Activated CD8-positive, alpha-beta T cell treated with anti-CD3 and anti-CD28 coated beads for 36 hours (primary cell): ENCODE data around the gene ERBIN. TPM values are rescaled to one million over a fixed set of nuclear protein-coding genes. Genes with fewer than 3 reads are reported as not detected.
"Not testable (repeated sequence)": the region's sequence is repeated elsewhere in the genome, so short reads cannot be mapped to it uniquely, and the experiment has no call there.

Source experiments
- ATAC-seq: fragments of 200-7000 bp; cut with Tn5 transposase; one replicate; pipeline ENCODE4 v1.10.0; 2021; ENCODE audit warnings: mild to moderate bottlenecking, moderate library complexity
- CTCF ChIA-PET: fragments of 350-600 bp; sonication (Branson Sonifier 250); formaldehyde crosslinking; loops from one replicate; lab custom pipeline; 2021; ENCODE audit warnings: antibody characterized with exemption; lab: Charles Lee
- POLR2A ChIA-PET: fragments of 350-600 bp; sonication (Branson Sonifier 250); formaldehyde crosslinking; loops from one replicate; lab custom pipeline; 2021; ENCODE audit warnings: antibody characterized with exemption; lab: Charles Lee
- DNase-seq: peaks from one replicate; pipeline ENCODE4 v3.0.0-alpha.2; 2020
- H3K27ac Mint-ChIP-seq: one replicate; pipeline ENCODE4 v1.8.0; 2021; ENCODE audit warnings: mild to moderate bottlenecking, mixed read lengths
- H3K27me3 Mint-ChIP-seq: one replicate; pipeline ENCODE4 v1.8.0; 2021; ENCODE audit warnings: mixed read lengths
- H3K36me3 Mint-ChIP-seq: one replicate; pipeline ENCODE4 v1.8.0; 2021; ENCODE audit warnings: low read depth, mixed read lengths
- H3K4me1 Mint-ChIP-seq: one replicate; pipeline ENCODE4 v1.8.0; 2021; ENCODE audit warnings: low read depth, mixed read lengths
- H3K4me3 Mint-ChIP-seq: one replicate; pipeline ENCODE4 v1.8.0; 2021; ENCODE audit warnings: mild to moderate bottlenecking, moderate library complexity, mixed read lengths
- H3K9me3 Mint-ChIP-seq: one replicate; pipeline ENCODE4 v1.8.0; 2021; ENCODE audit warnings: mixed read lengths
- intact Hi-C: fragments of 100-400 bp; cut with micrococcal nuclease; formaldehyde crosslinking; loops from one replicate; pipeline ENCODE4 v1.10.0; 2022
- total RNA-seq, 2 experiments: library from RNA; stranded (reverse); gene quantifications; one replicate each; pipeline ENCODE4 v1.2.3, GENCODE V29; 2021
- TF ChIP-seq, protein P1 (sequence below): fragments of 200-600 bp; IDR thresholded peaks from one replicate; pipeline ENCODE4 v1.8.0; 2022; ENCODE audit warnings: antibody characterized with exemption, mild to moderate bottlenecking

ERBIN gene
- total RNA-seq: 10 to 100 TPM; 35.1 to 38.3 TPM

GRCh38 chr5:65926276-65926783, at the start of gene ERBIN:
TSS of gene ERBIN (plus strand) at chr5:65926575. CDS start at chr5:65992719, 66,144 bp downstream.
- intact Hi-C loops: loop anchor here (5.0 to 10.0 kb wide), 3 partner anchors 86 to 204 kb away; partner anchors contain the start of genes NLN and SGTB
- ATAC-seq (peak; percentile 31), DNase-seq (peak; percentile 80)
- POLR2A ChIA-PET: interaction anchor here (0.8 to 2.7 kb wide), 8 partner anchors 9 to 236 kb away, joined by 3 to 9 read pairs (median 3); partner anchors contain the start of genes NLN, SGTB and SREK1
- peak within 1 kb of the TSS; percentile 92 for H3K4me3 Mint-ChIP-seq
- H3K4me1 Mint-ChIP-seq: peaks cover 29% of the 10 kb centered on the region
- H3K36me3 Mint-ChIP-seq: peaks cover 3% of the 10 kb centered on the region
- CTCF ChIA-PET: interaction anchor here (1.1 to 2.0 kb wide), 5 partner anchors 36 to 183 kb away, joined by 3 to 6 read pairs (median 3); no protein-coding TSS in a partner anchor
- TF ChIP-seq, protein P1, sequence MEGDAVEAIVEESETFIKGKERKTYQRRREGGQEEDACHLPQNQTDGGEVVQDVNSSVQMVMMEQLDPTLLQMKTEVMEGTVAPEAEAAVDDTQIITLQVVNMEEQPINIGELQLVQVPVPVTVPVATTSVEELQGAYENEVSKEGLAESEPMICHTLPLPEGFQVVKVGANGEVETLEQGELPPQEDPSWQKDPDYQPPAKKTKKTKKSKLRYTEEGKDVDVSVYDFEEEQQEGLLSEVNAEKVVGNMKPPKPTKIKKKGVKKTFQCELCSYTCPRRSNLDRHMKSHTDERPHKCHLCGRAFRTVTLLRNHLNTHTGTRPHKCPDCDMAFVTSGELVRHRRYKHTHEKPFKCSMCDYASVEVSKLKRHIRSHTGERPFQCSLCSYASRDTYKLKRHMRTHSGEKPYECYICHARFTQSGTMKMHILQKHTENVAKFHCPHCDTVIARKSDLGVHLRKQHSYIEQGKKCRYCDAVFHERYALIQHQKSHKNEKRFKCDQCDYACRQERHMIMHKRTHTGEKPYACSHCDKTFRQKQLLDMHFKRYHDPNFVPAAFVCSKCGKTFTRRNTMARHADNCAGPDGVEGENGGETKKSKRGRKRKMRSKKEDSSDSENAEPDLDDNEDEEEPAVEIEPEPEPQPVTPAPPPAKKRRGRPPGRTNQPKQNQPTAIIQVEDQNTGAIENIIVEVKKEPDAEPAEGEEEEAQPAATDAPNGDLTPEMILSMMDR: no peak
- H3K9me3 Mint-ChIP-seq: no peaks in the 10 kb centered on the region
- peaks cover 2% of the 10 kb centered on the region for H3K27me3 Mint-ChIP-seq
- H3K27ac Mint-ChIP-seq: peak within 1 kb of the TSS; percentile 97

DNA sequence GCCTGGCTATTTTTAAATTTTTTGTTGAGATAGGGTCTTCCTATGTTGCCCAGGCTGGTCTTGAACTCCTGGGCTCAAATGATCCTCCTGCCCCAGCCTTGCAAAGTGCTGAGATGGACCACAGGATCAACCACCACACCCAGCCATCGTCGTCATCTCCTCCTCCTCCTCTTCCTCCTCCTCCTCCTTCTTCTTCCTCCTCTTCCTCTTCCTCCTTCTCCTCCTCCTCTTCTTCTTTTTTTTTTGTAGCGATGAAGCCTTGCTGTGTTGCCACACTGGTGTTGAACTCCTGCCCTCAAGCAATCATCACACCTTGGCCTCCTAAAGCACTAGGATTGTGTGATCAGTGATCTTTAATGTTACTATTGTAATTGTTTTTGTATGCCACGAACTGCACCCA, 49.4 kb upstream of the ERBIN start:
- ATAC-seq (no peak), DNase-seq (no peak)
- Mint-ChIP-seq H3K9me3 (peaks cover 6% of the 10 kb centered on the region), H3K4me3 (no peak overlapping the region), H3K36me3 (no peaks in the 10 kb centered on the region), H3K27me3 (no peaks in the 10 kb centered on the region), H3K4me1 (no peaks in the 10 kb centered on the region), H3K27ac (no peak overlapping the region)
- TF ChIP-seq, protein P1: no peak
- ChIA-PET POLR2A (no interaction called here), CTCF (no interaction called here)
- intact Hi-C loops: no loop called here

GRCh38 chr5:65879668-65880256, 46.6 kb upstream of the ERBIN start:
- H3K9me3 Mint-ChIP-seq, H3K27ac Mint-ChIP-seq, H3K36me3 Mint-ChIP-seq, intact Hi-C loops, H3K4me3 Mint-ChIP-seq, POLR2A ChIA-PET, CTCF ChIA-PET, H3K4me1 Mint-ChIP-seq, H3K27me3 Mint-ChIP-seq: not testable (repeated sequence)
- ATAC-seq: peak; percentile 86
- DNase-seq: peak; percentile 8

GRCh38 chr5:65880496-65881072, 45.8 kb upstream of the ERBIN start:
- Mint-ChIP-seq H3K4me1 (no peaks in the 10 kb centered on the region), H3K36me3 (no peaks in the 10 kb centered on the region), H3K9me3 (peaks cover 6% of the 10 kb centered on the region), H3K4me3 (no peak overlapping the region), H3K27me3 (no peaks in the 10 kb centered on the region), H3K27ac (no peak overlapping the region)
- ATAC-seq: no peak
- ChIA-PET POLR2A (no interaction called here), CTCF (interaction anchor here (0.6 kb wide), 1 partner anchor 629 kb away, joined by 3 read pairs; no protein-coding TSS in a partner anchor)
- TF ChIP-seq, protein P1: no peak
- DNase-seq: no peak
- intact Hi-C loops: no loop called here

DNA sequence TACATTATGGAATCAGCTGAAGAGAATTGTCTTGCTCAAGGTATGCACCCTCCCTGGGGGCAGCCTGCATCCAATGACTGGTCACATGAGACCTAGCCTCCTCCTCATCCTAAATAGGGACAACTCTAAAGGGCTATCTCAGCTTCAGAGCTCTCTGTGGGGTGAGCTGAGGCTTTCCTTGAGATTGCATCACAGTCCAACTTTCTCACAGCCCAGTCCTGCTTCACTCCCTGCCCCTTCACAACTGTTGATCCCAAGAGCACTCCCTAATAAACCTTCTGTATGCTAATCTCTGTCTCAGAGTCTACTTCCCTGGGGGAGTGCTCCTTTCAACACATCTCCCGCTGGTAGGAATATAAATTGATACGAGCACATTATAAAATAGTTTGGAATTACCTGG, 44.1 kb upstream of the ERBIN start:
- no peak overlapping the region for H3K27ac Mint-ChIP-seq
- H3K36me3 Mint-ChIP-seq: no peaks in the 10 kb centered on the region
- ChIA-PET POLR2A (no interaction called here), CTCF (interaction anchor here (1.2 kb wide), 1 partner anchor 15 kb away, joined by 3 read pairs; no protein-coding TSS in a partner anchor)
- H3K4me3 Mint-ChIP-seq: no peak overlapping the region
- no peaks in the 10 kb centered on the region for H3K27me3 Mint-ChIP-seq
- TF ChIP-seq, protein P1: no peak
- DNase-seq (no peak), ATAC-seq (no peak)
- no peaks in the 10 kb centered on the region for H3K4me1 Mint-ChIP-seq
- peaks cover 4% of the 10 kb centered on the region for H3K9me3 Mint-ChIP-seq
- intact Hi-C loops: no loop called here
